Measurements from ENCODE around the gene FUT7. TPM values are rescaled to one million over a fixed set of nuclear protein-coding genes. Genes with fewer than 3 reads are reported as not detected.
"Not testable (repeated sequence)": the region's sequence is repeated elsewhere in the genome, so short reads cannot be mapped to it uniquely, and the experiment has no call there.

FUT7 gene
- polyA plus RNA-seq, 12 donors = 0.05 to 0.45 (median 0.08) TPM; not detected in 9

DNA sequence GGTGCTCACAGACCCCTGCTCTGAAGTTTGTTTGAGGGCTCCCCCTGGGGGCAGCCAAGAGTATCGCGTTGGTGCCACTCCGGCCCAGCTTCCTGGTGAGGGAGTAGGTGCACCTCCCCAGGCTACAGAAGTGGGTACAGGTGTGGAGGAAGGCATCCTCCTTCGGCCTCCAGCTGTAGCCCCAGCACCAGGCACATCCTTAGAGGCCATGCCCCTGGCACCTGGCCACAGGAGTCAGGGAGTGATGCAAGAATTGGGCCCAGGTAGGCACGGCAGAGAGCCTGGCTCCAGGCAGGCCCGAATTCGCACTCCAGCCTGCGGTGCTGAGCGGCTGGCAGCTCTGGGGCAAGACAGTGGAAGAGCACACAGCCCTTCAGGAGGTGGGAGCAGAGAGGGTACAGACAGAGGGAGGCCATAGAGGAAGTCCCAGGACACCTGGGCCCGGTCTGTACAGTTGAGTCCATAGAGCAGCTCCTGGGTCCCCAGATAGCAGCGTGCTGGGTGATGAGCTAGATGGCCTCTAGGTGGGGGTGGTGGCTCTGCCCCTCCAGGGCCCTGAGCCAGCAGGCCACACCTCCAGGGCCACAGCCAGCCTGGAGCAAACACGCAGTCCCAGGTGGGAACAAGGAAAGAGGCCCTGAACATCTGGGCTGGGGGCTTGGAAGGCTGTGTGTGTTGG is 36.1 kb upstream of the FUT7 start:
- peak; percentile 76 for DNase-seq

DNA sequence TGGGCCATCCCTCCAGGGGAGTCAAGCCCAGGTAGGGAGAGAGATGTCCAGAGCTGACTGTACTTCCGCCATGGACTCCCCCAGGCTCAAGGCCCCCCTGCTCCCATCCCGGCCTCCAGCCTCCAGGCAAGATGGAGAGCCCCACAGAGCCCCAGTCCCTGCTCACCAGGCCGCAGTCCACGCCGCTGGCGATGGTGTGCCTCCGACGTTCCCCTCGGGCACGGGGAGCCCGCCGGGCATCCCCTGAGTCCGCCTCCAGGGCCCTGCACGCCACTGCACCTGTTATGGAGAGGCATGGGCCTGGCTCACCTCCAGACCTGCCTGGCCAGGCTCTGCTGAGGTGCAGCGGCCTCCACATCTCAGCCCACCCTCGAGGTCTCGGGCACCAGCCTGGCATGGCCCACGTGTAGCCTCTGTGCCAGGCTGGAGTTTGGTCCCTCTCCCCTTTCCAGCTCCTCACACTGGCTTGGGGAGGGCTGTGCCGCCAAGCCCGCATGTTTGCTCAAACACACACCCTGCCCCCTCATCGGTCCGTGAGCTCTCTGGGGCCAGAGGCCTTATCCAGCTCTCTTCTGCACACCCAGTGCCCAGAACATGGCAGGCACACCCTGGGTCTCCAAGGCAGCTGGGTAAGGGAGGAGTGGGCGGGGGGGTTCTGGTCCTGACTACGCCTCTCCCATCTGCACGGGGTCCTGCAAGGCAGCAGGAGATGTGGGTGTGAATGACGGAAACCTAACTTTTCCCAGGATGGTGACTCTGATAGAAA is 34.4 kb upstream of the FUT7 start:
- no peak for DNase-seq

DNA sequence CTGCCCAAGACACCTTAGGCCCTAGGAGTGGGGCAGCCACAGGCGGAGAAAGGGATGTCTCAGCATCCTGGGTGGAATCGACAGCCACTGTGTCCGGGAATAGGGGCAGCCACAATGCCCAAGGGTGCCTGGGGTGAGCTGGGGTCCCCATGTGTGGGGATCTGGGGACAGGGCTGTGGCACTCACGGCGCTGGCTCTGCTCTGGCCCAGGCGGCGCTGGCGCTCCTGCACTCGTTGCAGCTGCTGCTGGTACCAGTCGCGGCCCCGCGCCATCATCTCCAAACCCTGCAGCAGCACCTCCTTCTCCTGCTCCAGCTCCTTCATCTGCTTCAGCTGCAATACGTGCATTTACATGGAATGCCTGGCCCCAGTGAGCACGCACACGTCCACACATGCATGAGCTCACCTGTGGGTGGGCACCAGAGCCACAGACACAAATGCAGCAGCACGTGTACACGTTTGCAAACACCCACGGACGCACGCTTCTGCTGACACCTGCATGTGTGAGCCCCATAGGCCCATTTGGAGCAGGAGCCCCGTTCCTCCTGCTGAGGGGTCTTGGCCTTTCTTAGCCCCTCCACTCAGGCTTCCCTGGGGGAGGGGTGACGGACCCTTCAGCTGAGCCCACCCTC is 33.6 kb upstream of the FUT7 start:
- DNase-seq = no peak

DNA sequence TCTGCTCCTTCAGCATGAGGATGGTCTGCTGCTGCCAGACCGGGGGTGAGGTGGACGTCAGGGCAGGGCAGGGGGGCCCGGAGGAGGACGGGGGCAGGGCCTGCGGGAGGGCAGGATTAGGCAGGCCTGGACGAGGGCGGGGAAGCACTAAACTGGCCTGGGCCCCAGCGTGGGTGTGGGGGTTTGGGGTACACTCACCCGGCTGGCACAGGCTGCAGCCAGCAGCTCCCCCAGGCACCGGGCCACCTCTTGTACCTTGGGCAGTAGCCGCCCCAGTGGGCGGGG is 32.9 kb upstream of the FUT7 start:
- DNase-seq = no peak

DNA sequence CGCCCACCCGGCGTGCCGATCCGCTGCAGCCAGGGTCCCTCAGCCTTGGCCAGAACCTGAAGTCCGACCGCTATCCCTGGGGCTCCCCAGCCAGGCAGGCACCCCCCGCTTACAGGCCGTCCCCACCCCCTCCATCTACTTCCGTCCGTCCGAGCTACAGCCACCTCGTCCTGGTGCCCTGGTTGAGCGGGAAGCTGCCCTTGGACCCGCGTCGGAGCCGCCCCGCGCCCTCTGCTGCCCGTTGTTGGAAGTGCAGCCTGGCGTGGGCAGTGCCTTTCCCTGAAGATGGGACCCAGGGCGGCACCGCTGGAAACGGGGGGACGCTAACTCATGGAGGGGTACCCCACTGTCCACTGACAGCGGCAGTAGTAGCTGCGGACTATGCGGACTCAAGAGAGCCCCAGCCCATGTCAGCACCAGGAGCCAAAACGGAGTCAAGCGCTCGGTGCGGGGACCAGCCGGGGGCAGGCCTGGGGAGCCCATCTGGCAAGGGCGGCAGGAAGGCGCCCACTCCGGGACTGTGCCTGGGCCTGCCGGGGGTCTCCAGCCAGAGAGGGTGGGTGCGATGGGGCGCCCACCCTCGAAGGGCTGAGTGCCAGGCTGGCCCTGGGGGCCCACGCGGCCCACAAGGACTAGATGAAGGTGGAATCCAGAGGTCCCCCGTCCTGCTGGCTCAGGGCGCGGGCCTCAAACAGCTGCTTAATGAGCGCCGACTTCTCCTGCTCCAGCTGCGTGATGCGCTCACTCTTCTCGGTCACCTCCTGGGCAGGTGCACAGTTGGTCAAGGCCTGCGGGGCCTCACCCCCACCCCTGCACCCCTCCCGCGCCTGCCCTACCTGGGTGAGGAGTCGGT is 32.4 kb upstream of the FUT7 start:
- no peak for DNase-seq

DNA sequence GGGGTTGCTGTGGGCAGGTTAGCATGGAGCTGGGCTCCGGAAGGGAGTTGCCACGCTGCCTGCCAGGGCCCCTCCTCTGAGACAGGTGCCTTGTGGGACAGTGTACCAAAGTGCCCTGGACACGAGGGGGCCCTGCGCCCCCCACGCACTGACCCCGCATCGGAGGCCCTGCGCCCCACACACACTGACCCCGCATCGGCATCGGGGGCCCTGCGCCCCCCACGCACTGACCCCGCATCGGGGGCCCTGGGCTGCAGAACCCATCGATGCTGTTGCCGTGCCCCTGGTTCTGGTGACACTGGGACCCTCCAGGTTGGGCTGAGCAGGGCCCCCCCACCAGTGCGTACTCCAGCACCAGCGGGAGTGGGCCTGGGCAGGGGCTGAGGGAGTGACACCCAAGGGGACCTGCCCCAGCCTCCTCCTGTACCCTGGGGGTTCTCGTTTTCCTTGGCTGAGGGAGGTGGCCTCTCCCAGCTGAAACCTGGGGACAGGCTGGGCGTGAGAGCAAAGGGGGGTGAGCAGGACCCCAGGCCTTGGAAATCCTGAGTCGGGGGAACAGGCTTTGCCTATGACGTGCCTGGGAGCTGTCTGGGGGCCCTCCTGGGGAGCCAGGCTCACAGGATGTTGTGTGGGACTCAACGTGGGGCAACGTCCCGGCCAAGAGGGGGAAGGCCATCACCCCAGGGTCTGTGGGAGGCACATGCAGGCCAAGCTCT is 31.6 kb upstream of the FUT7 start:
- no peak for DNase-seq

DNA sequence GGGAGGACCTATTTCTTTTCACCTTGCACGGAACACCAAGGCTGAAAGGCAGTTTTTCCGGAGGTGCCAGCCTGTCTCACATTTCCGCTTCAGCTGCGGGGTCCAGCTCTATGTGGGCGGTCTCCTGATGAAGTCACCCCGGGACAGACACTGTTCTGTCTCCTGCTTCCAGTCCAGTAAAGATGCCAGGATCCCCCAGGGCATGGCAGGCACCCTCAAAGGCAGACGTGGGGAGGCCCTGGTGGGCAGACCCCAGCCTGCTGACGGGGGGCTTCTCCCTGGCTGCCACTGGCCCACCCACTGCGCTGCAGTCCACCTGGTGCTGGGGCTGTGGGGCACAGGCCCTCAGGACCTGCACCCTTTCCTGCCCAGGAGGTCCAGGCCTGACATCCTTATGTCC is 30.9 kb upstream of the FUT7 start:
- not testable (repeated sequence) for DNase-seq

DNA sequence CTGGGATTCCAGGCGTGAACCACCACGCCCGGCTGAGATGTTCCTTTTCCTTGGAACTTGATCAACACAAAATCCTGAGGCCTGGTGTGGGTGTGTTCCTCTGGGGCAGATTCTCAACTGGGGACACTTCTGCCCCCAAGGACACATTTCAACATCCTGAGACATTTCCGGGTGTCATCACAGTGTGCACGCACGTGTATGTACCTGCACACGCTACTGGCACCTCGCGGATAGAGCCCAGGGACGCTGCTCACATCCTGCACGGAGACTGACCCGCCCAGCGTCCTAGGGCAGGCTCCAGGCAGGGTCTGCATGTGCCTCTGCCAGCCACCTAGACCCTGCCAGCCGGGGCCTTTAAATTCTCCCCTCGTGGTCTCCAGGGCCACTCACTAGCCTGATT is 30.5 kb upstream of the FUT7 start:
- DNase-seq = no peak

DNA sequence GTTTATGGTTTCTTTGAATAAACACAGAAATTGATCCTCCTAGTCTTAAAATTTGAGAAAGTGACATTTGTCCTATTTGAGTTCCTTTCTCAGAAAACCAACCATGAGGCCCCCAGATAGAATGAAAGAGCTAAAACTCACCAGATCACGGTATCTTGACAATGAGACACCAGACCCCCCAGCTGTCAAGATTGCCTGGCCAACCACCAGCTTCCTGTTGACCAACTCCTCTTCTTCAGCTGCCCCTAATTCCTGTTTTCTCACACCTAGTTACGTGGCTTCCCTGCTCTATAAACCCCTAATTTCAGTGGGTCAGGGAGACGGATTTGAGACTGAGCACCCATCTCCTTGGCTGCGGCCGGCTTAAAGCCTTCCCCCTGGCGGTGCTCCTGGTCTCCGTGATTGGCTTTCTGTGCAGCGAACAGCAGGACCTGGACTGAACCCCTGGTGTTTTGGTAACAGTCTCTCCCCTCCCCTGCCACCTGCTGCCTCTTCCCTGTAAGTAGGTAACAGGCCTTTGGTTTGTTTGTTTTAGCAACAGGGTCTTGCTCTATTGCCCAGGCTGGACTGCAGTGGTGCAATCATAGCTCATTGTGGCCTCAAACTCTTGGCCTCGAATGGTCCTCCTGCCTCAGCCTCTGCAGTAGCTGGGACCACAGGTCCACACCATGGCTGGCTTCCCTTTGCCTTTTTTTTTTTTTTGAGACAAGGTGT is 26.8 kb upstream of the FUT7 start:
- no peak for DNase-seq

DNA sequence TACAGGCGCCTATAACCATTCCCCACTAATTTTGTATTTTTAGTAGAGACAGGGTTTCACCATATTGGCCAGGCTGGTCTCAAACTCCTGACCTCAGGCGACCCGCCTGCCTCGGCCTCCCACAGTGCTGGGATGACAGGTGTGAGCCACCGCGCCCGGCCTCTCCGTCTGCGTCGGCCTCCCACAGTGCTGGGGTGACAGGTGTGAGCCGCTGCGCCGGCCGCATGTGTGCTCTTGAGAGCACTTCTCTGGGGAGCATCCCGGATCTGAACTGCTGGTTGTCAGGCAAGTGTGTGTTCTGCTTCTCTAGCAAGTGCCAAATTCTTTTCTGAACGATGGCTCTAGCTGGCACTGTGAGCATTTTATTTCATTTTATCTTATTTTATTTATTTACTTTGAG is 25.7 kb upstream of the FUT7 start:
- DNase-seq = no peak

DNA sequence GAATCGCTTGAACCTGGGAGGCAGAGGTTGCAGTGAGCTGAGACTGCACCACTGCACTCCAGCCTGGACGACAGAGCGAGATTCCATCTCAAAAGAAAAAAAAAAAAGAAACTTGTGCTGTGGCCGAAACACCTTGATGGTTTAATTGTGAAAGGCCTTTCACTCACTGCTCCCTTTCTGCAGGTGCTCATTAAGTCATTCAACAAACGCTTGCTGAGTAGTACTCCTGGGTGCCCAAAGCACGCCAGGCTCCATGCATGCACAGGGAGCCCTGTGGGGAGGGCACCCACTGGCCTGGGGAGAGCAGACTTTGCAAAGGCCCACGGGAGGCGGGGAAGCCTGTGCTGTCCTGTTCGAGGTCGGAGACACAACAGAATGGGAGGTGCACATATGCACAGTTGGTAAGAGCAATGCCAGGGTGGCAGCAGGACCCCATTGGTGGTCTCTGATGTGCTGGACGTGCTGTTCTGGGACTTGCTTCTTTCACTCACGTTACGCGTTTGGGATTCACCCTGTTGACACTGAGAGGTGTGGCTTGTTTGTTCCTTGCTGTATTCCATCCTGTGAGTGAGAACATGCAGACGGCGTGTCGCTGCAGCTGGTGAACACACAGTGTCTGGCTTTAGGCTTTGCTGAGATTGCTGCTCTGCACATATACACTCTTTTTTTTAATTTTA is 25.0 kb upstream of the FUT7 start:
- no peak for DNase-seq

DNA sequence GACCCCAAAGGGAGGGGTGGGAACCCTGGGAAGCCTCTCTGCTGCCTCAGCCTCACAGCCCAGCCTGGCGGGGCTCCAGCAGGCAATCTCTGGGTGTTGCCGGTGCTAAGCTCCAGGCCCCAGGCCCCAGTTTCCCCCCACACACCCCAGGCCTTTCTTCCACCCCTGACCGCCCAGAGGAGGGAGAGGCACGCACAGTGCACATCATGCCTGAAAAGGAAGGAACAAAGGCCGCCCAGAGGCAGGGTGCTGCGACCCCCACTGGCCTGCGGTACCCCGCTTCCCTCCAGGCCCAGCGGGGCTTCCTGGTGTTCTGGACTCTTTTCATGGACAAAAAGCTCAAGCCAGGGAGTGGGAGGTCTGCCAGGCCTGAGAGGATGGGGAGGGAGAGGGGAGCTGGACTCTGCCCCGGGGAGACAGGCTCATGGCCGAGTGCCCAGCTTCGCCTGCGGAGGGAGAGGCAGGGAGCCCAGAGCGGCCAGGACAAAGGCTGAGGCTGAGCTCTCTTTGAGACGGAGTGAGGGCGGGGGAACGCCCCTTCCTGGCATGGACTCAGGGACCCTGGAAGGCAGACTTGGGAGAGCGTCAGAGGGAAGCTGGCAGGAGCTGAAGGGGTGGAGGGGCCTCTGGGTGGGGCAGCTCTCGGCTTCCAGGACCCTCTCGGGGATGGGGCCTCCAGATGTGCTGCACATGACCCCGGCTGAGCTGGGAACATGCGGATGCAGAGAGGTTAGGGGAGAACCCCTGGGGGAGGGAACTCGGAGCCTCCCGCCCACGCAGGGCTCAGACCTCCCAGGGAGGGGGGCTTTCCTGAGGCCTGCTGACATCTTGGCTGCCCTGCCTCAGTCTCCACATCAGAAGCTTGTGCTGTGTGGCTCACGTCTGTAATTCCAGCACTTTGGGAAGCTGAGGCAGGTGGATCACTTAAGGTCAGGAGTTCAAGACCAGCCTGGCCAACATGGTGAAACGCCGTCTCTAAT is 23.8 kb upstream of the FUT7 start:
- DNase-seq = peak; percentile 92

DNA sequence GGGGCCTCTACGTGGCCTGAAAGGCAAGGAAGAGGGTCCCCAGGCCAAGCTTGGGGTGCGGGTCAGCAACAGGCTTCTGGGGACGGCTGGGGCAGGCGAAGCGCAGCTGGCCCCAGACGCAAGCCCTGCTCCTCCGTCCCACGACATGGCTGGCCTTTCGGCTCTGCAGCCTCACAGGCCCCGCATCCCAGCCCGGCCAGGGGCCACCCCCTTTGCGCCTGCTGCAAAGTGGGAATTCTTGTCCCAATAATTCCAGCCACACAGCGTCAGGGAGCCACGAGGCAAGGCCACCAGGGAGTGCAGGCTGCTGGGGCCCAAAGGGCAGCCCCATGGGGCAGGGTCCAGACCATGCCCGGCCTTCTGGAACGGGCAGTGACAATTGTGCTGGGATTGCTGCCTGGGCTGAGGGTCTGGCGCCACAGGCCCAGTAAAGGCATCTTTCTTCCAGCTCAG is 23.1 kb upstream of the FUT7 start:
- no peak for DNase-seq

DNA sequence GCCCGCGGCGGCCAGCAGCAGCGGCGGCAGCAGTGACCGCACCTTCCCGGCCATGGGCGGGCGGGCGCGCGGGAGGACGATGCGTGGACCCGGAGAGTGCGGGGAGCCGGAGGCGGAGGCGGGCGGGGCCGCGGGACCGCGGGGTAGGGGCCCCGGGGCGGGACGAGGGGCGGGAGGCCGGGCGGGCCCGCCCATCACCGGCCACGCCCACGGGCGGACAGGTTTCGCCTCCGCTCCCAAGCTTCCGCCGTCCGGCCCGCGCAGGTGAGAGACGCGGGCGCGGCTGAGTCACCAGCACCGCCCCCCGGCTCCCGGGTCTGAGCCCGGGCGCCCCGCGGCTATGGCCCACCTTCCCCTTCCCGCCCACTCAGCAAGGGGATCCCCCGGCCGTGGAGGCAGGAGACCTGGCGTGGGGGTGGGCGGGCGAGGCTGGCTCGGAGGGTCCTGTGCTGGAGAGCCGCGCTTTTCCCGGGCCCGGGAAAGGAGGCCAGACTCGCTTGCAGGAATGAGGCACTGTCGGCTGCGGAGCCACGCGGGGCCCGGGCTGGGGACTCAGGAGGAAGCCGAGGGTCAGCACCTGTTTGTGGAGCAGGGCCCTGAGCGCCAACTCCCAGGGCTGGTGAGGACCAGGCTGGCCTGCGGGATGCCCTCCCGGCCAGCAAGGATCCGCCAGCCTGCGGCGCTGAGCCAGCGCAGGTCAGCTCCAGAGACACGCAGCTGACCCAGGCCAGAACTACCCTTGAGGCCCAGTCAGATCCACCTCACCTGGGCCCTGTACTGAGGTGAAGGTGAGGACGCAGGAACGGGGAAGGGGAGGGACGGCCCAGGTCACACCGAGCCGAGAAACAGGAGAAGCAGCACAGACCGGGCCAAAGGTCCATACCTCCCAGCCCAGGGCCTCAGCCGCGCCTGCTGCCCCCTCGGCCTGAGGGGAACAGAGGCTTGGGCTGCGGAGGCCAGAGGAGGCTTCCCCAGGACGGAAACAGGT is 22.4 kb upstream of the FUT7 start, which contains the start of gene ENTPD2:
Gene ENTPD2 (minus strand): TSS at position 118 of the 988 bp plus-strand sequence. CDS start 64 bp downstream, at position 54.
- DNase-seq = no peak

DNA sequence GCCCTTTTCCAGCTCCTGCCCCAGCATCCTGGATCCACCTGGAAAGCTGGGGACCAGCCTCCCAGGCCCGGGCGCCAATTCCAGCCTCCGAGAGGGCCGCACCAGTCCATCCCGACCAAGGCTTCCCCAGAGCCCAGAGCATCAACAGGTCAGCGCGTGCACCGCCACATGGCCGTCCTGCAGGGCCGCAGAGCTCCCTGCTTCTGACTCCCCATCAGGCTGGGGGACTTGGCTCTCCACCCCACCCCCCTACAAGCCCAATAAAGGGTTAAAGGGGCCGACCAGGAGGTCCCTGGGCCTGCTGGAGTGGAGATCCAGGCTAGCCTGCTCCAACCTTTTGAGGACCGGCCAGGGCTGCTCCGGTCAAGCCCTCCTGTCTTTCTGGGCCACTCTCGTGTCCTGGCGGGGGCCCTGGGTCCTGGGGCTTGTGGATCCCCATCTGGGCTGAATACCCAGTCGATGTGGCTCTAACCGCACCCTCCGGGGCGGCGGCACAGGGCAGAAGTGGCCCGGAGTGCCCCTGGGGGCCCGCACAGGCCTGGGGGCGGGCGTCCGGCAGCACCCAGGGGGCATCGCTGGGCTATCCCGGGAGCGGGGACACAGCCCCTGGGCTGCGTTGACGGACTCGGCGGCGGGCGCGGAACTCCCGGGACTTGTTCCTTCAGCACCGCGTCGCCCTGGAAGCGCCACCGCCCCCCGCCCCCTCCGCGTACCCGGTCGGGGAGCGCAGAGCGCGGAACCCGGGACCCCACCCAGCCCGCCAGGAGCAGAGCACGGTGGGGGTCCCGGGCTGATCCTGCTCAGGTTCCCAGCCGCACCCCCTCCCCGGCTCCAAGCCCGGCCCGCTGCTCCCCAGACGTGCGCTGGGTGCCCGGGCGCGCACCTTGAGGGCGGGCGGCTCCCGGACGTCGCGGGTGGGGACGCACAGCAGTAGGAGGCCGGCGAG is 21.4 kb upstream of the FUT7 start:
- DNase-seq = no peak

DNA sequence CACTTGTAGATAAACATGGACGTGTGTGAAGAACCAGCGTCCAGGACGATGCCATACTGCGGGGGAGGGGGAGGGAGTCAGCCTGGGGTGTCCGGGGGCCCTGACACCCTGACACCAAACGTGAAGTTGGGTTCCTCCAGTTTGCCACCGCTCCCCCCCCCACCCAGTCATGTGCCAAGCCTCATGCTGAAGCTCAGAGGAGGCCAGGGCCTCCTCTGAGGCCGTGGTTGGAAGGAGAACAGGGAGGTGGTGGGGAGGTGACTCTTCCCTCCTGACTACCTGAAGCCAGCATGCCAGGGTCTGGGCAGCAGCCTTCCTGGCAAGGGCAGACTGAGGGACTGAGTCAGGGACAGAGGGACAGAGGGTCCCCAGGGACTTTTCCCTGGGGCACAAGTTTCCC is 20.4 kb upstream of the FUT7 start:
- DNase-seq = no peak
